Right renal cortex interstitium (tissue), 3 donors: ENCODE measurements around the gene PLAAT4. TPM values are rescaled to one million over a fixed set of nuclear protein-coding genes. Genes with fewer than 3 reads are reported as not detected.
"Not testable (repeated sequence)": the region's sequence is repeated elsewhere in the genome, so short reads cannot be mapped to it uniquely, and the experiment has no call there.

ENCODE experiments used
- DNase-seq, 3 donors: peaks; one replicate each; pipeline ENCODE4 v3.0.0-alpha.2; 2013; ENCODE audit warnings: low read depth in 3 of 3, low spot score in 2 of 3
- polyA plus RNA-seq, 3 donors: library from polyadenylated mRNA; unstranded; fragments of 120-200 nt; gene quantifications; one replicate each; pipeline ENCODE4 v1.2.1, GENCODE V29; 2013; ENCODE audit not compliant: insufficient read length in 3 of 3

PLAAT4 gene
- polyA plus RNA-seq, 3 donors: 9.5 to 11.6 (median 11.1) TPM

DNA sequence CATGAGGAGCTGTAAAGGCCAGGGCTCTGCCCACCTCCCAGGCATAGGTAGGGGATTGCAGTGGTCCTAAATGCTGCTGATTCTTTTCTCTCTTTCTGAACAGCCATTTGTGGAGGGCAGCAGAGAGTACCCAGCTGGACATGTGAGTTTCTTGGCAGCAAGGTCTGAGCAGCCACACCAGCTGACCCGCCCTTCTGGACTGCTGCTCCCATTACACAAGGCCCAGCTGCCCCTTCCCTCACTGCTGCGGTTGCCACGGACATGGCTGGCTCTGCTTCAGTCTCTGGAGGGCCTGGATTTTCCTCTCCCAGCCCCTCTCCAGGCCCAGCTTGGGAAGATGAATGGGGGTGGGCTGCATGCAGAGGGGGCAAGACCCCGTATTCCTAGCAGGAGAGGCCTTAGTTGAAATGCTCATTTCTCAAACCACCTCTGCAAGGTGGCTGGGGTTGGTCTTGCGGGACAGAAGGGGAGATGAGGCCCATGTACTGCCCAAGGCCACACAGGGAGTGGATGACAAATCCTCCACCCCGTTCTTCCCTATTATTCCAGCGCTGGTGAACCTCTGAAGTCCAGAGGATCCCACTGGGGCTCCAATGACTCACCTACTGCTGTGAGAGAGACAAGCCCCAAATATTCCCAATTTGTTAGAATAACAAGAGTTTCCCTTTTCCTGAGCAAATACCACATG lies 26.1 kb upstream of the PLAAT4 start:
- DNase-seq: no peak

DNA sequence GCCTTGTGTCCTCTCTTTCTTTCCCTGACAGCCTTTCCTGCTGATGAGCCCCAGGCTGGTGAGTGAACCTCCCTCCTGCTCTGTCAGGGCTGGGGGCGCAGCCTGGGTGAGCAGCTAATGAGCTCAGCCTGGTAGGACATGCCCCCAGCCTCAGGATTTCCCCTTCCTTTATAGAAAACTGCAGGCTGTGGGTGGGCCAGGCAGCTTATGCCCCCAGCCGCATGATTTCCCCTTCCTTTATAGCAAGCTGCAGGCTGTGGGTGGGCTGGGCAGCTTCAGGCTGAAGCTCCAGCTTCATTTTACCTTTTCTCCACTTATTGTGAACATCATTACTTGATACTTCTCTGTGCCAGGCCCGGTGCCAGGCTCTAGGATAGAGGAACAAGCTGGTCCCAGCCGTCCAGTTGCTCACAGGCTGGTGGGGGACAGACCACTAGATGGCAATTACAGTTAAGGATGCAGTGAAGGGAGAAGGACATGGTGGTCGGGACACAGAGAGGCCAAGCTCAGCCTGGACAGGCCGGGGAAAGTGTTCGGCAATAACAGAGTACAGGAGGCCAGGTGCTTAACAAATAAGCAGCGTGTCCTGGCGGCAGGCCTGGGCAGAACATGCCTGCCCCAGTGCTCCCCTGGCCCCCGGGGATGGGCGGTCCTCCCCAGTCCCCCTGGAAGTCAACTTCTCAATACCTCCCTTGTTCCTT lies 25.4 kb upstream of the PLAAT4 start:
- no peak for DNase-seq

DNA sequence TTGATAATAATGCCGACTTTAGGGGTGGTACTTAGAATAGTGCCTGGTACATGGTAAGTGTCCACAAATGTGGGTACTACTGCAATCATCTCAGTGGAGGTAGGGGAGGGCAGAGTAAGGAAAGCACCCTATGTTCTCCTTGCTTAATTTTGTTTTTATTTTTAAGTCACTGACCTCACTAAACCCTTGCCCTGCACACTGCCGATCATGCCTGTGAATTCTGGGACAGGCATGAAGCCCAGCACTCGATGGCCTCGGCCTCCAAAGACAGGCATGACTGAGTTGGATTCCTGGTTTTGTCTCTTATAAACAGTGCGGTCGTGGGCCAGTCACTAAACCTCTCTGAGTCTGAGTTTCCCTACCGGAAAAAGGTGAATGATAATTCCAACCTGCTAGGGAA lies 23.8 kb upstream of the PLAAT4 start:
- no peak for DNase-seq

DNA sequence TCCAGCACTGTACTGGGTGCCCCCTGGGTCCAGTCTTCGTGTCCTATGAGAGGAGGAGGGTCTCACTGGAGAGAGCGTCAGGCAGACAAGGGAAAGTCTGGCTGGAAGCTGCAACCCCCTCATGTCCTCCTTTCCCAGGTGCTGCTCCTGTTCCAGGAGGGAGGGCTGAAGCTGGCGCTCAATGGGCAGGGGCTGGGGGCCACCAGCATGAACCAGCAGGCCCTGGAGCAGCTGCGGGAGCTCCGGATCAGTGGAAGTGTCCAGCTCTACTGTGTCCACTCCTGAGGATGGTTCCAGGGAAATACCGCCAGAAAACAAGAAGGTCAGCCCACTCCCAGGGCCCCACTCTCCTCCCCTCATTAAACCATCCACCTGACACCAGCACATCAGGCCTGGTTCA lies 20.5 kb upstream of the PLAAT4 start:
- no peak for DNase-seq

DNA sequence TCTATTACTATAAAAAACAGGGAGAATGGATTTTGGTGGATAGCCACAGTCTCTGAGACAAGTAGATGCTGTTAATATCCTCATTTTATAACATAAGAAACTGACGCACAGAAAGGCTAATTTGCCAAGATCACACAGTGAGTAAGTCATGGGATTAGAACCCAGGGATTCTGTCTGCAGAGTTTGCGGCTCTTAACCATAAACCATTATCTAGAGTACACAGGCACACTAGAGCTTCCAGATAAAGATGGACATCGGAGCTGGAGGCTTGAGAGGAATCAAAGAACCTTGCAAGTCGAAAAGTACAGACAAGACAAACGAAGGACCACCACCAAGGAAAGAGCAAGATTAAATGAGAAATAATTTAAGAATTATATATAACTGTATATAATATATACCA lies 19.5 kb upstream of the PLAAT4 start:
- DNase-seq: no peak

DNA sequence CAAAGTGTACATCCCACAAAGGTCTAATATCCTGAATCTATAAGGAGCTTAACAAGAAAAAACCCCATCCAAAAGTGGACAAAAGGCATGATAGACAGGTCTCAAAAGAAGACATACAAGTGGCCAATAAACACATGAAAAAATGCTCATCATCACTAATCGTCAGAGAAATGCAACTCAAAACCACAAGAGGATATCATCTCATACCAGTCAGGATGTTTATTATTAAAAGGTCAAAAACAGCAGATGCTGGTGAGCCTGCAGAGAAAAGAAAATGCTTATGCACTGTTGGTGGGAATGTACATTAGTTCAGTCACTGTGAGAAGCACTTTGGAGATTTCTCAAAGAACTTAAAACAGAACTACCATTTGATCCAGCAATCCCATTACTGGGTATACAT lies 18.1 kb upstream of the PLAAT4 start:
- no peak for DNase-seq

DNA sequence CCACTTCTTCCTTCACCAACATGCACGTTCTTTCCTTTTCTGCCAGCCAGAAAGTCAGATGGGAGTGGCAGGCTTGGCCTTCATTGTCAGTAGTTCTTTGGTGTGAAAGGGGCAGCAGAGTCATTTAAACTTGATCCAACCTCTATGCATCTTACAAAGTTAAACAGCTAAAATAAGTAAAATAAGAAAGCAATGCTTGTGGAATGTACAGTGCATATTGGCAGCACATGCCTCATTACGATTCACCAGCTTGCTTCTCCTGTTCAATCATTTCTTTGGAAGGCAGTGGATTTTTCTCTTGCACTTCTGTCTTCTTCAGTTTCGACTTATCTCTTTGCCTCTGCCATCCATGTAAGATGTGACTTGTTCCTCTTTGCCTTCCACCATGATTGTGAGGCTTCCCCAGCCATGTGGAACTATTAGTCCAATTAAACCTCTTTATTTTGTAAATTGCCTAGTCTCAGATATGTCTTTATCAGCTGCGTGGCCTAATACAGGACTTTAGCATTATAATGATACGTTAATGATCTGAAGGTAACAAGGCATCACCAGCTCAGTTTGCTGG lies 15.9 kb upstream of the PLAAT4 start:
- DNase-seq: no peak

DNA sequence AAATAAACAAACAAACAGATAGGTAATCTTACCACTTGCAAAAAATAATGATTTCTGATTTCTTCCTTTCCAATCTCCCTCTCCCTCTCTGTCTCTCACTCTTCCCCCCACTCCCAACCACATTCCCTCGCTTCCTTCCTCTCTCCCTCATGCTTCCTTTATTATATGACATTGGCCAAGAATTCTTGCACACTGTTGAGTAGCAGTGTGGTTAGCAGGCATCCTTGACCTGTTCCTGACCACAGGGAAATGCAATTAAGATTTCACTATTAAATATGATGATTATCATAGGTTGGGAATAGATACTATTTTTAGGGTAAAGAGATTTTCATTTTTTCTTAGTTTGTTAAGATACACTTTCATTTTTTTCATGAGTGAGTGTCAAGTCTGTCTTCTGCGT lies 14.7 kb upstream of the PLAAT4 start:
- no peak for DNase-seq

DNA sequence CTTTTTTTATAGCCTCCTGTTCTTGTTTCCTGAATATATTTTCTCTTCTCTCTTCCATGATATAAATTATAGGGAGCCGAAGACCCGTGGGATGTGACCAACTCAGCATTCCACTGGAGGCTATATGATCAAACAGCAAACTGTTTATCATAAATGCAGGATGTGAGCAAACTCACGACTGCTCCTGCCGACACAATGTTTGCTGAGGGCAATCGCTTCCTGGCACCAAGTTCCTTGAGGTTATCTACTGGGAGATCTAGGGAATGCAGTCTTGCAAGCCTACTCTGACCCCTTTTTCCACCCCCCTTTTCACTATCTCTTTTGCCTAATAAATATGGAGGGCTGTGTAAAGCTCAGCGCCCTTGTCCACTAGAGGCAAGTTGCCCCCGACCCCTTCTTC lies 13.5 kb upstream of the PLAAT4 start:
- DNase-seq: no peak

DNA sequence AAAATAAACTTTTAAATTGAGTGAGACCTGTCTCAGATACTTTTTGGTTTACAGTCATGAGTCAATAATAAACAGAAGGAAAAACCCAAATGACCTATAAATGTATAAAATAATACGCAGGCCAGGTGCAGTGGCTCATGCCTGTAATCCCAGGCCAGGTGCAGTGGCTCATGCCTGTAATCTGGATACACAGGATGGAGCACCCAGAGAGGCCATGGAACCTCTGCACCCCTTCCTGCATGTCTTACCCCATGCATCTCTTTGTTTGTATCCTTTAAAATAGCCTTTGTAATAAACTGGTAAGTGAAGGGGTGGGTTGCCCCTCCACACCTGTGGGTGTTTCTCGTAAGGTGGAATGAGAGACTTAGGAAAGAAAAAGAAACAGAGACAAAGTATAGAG lies 8.9 kb upstream of the PLAAT4 start:
- no peak for DNase-seq

DNA sequence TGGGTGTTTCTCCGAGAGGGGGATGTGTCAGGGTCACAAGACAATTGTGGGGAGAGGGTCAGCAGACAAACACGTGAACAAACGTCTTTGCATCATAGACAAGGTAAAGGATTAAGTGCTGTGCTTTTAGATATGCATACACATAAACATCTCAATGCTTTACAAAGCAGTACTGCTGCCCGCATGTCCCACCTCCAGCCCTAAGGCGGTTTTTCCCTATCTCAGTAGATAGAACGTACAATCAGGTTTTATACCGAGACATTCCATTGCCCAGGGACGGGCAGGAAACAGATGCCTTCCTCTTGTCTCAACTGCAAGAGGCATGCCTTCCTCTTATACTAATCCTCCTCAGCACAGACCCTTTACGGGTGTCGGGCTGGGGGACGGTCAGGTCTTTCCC lies 8.5 kb upstream of the PLAAT4 start:
- not testable (repeated sequence) for DNase-seq

DNA sequence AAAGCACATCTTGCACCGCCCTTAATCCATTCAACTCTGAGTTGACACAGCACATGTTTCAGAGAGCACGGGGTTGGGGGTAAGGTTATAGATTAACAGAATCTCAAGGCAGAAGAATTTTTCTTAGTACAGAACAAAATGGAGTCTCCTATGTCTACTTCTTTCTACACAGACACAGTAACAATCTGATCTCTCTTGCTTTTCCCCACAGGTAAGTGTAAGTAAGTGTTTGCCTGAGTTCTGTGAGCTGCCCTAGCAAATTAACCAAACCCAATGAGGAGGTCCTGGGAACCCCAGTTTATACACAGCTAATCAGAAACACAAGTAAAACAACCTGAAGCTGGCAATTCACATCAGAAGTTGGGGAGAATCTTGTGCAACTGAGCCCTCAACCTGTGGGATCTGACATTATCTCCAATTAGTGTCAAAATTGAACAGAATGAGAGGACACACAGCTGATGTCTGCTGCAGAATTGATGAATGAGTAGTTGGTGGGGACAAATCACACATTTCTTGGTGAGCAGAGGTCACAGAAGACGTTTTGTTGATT lies 7.8 kb upstream of the PLAAT4 start:
- not testable (repeated sequence) for DNase-seq

DNA sequence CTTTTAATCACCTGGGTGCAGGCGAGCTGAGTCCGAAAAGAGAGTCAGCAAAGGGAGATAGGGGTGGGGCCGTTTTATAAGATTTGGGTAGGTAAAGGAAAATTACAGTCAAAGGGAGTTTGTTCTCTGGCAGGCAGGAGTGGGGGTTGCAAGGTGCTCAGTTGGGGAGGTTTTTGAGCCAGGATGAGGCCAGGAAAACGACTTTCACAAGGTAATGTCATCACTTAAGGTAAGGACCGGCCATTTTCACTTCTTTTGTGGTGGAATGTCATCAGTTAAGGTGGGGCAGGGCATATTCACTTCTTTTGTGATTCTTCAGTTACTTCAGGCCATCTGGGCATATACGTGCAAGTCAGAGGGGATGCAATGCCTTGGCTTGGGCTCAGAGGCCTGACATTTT lies 7.2 kb upstream of the PLAAT4 start:
- not testable (repeated sequence) for DNase-seq

DNA sequence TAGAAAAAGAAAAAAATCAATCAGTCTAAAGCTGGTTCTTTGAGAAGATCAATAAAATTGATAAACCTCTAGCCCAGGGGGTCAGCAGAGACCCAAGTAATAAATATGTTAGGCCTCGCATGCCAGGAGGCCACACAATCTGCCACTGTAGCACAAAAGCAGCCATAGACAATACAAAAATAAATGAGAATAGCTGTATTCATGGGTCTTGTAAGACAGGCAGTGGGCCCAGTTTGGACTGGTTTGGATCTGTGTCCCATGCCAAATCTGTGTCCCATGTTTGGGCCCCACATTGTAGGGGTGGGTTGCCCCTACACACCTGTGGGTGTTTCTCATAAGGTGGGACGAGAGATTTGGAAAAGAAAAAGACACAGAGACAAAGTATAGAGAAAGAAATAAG lies 6.6 kb upstream of the PLAAT4 start:
- no peak for DNase-seq

DNA sequence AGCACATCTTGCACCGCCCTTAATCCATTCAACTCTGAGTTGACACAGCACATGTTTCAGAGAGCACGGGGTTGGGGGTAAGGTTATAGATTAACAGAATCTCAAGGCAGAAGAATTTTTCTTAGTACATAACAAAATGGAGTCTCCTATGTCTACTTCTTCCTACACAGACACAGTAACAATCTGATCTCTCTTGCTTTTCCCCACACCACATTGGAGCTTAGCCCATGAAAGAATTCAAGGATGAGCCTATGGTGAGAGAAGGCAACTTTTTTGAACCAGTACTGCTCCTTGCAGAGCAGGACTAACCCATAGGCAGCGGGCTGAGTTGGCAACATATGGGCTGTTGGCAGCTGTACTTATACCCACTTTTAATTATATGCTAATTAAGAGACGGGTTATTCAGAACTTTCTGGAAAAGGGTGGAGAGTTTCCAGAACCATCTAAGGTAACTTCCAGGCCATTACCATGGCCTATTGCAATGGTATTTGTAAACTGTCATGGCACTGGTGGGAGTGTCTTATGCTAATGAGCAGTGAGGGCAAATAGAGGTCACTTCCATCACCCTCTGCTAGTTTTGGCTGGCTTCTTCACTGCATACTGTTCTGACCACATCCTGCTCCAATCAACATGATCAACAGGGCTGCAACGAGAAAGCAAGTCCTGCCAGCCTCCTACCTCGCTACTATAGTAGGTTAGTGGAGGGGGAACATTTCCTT lies 5.4 kb upstream of the PLAAT4 start:
- DNase-seq: not testable (repeated sequence)

DNA sequence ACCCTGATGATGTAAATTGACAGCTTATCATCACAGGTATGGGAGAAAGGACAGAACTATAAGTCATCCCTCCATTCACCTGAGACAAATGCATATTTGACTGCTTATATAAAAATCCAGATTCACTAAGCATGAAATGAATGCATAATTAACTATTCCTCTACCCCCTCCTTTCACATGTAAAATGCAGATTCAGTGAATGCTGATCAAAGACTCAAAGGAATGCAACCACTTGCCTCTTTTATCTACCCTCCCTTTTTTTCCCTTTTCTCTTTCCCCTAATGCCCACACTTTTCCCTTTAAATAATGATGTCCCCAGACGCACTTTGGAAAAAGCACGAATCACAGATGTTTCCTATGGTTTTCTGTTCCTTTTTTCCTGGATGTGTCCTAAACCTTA lies 4.5 kb upstream of the PLAAT4 start:
- no peak for DNase-seq

DNA sequence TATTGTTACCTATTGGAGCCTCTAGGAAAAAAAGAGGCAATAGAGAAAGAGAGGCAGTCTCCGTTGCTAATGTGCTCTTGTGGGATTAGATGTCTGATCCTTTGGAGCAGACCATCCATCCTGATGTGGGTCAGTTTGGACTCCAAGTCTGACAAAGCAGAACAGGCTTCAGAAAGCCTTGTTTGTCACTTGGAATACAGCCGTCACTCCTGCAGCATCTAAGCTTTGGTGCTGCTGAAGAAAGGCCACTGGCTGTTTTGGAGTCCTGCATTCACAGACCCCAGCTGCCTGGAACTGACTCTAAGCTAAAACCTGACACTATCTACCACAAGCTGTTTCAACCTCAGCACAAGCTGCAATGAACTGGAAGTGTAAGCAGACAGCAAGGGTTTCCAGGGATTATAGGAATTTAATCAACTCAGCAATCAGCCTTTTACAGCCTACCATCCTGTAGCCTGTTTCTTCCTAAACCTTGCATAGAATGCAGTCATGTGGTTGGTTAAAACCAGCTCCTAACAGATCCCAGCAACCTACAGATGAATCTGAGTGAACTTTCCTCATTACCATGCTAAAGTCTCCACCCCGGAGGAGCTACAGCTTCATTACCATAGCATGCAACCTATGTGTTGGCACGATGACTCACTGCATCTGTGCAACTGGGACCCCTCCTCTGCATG lies 3.7 kb upstream of the PLAAT4 start:
- no peak for DNase-seq

DNA sequence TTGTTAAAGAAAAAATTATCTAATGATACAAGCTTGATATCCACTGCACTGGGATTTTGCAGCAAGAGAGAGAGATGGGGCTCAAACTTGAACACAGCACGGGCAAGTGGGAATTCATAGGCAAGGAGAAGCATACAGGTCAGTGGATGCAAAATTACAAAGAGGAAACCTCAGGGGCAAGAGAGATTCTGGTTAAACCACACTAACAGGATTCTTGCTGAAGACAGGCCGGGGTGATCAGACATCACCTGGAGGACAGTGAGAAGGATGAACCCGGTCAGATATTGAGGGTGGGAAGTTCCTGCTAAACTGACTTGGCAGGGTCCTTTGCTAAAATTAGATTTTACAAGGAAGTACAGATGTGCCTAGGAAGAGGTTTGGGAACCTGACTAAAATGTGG lies 2.5 kb upstream of the PLAAT4 start:
- no peak for DNase-seq

DNA sequence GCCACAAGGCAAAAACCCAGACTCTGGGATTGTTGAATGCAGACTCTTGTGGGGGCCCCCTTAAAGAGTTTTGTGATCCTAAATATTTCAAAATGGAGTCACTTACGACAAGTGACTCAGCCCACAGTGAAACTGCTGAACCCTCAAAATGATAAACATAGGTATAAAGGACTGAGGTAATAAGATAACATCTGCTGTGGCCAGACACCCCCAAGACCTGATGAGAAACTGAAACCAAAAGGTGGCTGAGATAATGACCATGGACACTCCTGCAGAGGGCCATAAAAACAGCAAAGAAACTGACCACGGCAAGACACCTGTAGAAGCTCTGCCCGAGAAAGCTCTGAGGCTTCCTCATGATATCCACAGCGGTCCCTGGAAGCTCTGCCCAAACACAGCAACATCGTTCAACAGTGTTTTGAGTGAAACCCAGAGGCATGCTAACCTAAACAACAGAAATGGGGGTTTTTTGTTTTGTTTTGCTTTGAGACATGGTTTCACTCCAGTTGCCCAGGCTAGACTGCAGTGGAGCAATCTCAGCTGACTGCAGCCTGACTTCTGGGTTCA lies 1.6 kb upstream of the PLAAT4 start:
- DNase-seq: no peak

DNA sequence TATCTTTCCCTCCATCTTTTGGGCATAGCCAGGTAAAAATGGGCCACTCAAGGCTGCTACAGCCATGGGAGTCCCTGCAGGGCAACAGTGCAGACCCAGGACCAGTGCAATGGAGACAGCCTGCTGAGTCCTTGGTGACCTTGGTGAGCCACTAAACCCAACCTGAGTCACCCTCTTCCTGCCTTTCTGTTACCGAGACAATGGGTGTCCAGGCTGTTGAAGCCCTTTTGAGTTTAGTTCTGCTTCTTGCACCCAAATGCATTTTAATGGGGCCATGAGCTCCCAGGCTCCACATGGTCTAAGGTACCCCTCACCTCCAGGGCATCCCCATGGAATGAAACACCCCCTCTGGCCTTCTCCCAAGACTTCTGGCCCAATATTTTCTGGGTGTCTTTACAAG lies 874 bp upstream of the PLAAT4 start:
- DNase-seq: no peak
